Measurements from ENCODE around the gene VSIG4. TPM values are rescaled to one million over a fixed set of nuclear protein-coding genes. Genes with fewer than 3 reads are reported as not detected.

Gene VSIG4
- total and polyA plus RNA-seq, 2 of the 13 experiments (the other 11 are each of a cell fraction or from before 2014, with no cell fraction given): not detected

DNA sequence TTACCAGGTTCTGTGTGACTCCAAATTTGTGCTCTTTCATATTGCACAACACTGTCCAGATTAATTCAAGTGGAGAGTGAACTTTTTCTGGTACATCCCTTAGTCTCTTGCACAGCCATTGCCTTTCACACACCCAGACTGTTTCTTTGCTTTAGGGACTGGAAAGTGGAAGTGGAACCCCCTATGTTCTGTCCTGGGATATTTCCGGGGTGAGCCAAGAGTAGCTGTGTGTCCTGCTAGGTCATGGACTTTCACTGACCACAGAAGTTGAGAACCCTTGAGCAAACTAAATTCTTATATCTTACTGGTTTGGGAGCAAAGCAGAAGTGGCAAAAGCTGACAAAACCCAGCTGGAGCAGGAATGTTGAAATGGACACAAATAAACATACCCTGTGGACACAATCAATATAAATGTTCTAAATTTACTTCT lies 10.3 kb upstream of the VSIG4 start (continued):
- TF ChIP-seq, protein P1, sequence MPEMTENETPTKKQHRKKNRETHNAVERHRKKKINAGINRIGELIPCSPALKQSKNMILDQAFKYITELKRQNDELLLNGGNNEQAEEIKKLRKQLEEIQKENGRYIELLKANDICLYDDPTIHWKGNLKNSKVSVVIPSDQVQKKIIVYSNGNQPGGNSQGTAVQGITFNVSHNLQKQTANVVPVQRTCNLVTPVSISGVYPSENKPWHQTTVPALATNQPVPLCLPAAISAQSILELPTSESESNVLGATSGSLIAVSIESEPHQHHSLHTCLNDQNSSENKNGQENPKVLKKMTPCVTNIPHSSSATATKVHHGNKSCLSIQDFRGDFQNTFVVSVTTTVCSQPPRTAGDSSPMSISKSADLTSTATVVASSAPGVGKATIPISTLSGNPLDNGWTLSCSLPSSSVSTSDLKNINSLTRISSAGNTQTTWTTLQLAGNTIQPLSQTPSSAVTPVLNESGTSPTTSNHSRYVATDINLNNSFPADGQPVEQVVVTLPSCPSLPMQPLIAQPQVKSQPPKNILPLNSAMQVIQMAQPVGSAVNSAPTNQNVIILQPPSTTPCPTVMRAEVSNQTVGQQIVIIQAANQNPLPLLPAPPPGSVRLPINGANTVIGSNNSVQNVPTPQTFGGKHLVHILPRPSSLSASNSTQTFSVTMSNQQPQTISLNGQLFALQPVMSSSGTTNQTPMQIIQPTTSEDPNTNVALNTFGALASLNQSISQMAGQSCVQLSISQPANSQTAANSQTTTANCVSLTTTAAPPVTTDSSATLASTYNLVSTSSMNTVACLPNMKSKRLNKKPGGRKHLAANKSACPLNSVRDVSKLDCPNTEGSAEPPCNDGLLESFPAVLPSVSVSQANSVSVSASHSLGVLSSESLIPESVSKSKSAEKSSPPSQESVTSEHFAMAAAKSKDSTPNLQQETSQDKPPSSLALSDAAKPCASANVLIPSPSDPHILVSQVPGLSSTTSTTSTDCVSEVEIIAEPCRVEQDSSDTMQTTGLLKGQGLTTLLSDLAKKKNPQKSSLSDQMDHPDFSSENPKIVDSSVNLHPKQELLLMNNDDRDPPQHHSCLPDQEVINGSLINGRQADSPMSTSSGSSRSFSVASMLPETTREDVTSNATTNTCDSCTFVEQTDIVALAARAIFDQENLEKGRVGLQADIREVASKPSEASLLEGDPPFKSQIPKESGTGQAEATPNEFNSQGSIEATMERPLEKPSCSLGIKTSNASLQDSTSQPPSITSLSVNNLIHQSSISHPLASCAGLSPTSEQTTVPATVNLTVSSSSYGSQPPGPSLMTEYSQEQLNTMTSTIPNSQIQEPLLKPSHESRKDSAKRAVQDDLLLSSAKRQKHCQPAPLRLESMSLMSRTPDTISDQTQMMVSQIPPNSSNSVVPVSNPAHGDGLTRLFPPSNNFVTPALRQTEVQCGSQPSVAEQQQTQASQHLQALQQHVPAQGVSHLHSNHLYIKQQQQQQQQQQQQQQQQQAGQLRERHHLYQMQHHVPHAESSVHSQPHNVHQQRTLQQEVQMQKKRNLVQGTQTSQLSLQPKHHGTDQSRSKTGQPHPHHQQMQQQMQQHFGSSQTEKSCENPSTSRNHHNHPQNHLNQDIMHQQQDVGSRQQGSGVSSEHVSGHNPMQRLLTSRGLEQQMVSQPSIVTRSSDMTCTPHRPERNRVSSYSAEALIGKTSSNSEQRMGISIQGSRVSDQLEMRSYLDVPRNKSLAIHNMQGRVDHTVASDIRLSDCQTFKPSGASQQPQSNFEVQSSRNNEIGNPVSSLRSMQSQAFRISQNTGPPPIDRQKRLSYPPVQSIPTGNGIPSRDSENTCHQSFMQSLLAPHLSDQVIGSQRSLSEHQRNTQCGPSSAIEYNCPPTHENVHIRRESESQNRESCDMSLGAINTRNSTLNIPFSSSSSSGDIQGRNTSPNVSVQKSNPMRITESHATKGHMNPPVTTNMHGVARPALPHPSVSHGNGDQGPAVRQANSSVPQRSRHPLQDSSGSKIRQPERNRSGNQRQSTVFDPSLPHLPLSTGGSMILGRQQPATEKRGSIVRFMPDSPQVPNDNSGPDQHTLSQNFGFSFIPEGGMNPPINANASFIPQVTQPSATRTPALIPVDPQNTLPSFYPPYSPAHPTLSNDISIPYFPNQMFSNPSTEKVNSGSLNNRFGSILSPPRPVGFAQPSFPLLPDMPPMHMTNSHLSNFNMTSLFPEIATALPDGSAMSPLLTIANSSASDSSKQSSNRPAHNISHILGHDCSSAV (CRISPR knock-in tag; IDR thresholded peaks at IDR 0.05; ENCODE audit: borderline replicate concordance): no peak
- TF ChIP-seq ZBTB1 (CRISPR knock-in tag; IDR thresholded peaks at IDR 0.05; ENCODE audit: borderline replicate concordance): no peak
- TF ChIP-seq NR1H2 (CRISPR knock-in tag; IDR thresholded peaks at IDR 0.05; ENCODE audit: borderline replicate concordance, low read depth): no peak
- TF ChIP-seq, protein P2, sequence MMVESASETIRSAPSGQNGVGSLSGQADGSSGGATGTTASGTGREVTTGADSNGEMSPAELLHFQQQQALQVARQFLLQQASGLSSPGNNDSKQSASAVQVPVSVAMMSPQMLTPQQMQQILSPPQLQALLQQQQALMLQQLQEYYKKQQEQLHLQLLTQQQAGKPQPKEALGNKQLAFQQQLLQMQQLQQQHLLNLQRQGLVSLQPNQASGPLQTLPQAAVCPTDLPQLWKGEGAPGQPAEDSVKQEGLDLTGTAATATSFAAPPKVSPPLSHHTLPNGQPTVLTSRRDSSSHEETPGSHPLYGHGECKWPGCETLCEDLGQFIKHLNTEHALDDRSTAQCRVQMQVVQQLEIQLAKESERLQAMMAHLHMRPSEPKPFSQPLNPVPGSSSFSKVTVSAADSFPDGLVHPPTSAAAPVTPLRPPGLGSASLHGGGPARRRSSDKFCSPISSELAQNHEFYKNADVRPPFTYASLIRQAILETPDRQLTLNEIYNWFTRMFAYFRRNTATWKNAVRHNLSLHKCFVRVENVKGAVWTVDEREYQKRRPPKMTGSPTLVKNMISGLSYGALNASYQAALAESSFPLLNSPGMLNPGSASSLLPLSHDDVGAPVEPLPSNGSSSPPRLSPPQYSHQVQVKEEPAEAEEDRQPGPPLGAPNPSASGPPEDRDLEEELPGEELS (CRISPR knock-in tag; IDR thresholded peaks at IDR 0.05): no peak
- no peak for TF ChIP-seq ZNF615 (CRISPR knock-in tag; IDR thresholded peaks at IDR 0.05; ENCODE audit: borderline replicate concordance)
- no peak for TF ChIP-seq PITX1 (CRISPR knock-in tag; IDR thresholded peaks at IDR 0.05)
- TF ChIP-seq ZNF30 (CRISPR knock-in tag; IDR thresholded peaks at IDR 0.05): no peak
- TF ChIP-seq ZNF720 (CRISPR knock-in tag; IDR thresholded peaks at IDR 0.05): no peak
- no peak for TF ChIP-seq ZNF33A (CRISPR knock-in tag; IDR thresholded peaks at IDR 0.05; ENCODE audit: borderline replicate concordance)
- TF ChIP-seq ZNF143 (CRISPR knock-in tag; IDR thresholded peaks at IDR 0.05): no peak

All from HepG2 (cell line).